Measurements from ENCODE around the gene BPHL.

BPHL gene

DNA sequence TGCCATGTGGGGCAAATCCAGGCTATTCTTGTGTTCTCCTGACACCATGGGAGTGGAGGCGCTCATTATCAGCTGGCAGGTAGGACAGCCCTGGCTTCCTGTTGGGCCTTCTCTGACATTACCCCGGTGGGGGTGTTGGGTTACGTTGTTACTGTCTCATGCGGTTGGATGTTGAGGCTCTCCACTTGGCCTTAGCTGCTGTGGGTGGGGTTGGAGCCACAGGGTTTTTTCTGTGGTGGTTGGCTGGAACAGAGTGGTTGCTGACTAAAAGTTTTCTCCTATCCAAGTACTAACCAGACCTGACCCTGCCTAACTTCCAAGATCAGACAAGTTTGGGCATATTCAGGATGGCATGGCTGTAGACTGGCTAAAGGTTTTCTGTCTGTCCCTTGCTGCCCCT, 30.1 kb upstream of the BPHL start:
- Histone ChIP-seq H3K9me3 (replicated peaks; ENCODE audit: low read length) (no peaks in the 10 kb centered on the region), H3K4me1 (ENCODE audit: control insufficient read depth, insufficient read depth, low read length) (peaks cover 13% of the 10 kb centered on the region), H3K4me3 (ENCODE audit: low read length) (no peak overlapping the region), H3K4me2 (ENCODE audit: low read length) (peak overlapping the region; percentile 10), H3K27me3 (ENCODE audit: control insufficient read depth, insufficient read depth, low read length) (no peaks in the 10 kb centered on the region), H3K9ac (ENCODE audit: low read depth, low read length) (no peak overlapping the region), H3K36me3 (ENCODE audit: insufficient read depth, low read length) (peaks cover 27% of the 10 kb centered on the region)

DNA sequence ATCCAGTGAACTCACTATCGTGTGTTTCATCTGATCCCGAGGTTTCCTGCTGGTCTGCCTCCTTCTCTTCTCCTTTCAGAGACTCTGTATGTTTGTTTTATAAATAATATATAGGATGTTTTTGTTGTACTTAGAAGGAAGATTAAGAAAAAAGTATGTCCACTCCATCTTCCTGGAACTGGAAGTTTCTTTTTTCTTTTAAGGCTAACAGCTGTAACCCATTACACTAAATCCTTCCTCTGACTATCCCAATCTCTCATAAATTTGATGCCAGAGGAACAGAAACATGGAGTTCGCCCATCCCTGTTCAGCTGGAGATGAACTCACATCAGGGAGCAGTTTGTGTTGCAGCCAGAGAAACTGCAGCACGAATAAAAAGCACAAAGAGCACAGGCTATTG, 29.5 kb upstream of the BPHL start:
- Histone ChIP-seq H3K4me2 (ENCODE audit: low read length) (peak overlapping the region; percentile 10), H3K9ac (ENCODE audit: low read depth, low read length) (no peak overlapping the region), H3K9me3 (replicated peaks; ENCODE audit: low read length) (no peaks in the 10 kb centered on the region), H3K36me3 (ENCODE audit: insufficient read depth, low read length) (peaks cover 23% of the 10 kb centered on the region), H3K4me3 (ENCODE audit: low read length) (no peak overlapping the region), H3K4me1 (ENCODE audit: control insufficient read depth, insufficient read depth, low read length) (peaks cover 13% of the 10 kb centered on the region), H3K27me3 (ENCODE audit: control insufficient read depth, insufficient read depth, low read length) (no peaks in the 10 kb centered on the region)

DNA sequence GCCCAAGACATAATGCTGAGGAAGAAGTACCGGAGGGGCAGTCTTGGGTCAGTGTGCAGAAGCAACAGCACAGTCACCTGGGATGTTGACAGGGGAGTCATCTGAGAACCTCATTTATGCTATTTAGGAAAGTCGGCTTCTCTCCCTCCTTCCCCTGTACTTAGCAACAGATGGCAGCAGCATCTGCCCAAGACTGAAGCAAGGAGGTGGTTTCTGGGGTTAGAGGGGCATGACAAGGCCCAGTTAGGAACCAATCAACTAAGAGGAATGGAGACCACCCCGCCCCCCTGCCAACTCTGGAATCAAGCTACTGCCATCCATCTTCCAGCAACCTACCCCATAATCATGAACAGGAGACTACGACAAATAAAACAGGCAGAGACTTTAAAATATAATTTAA, 28.5 kb upstream of the BPHL start:
- Histone ChIP-seq H3K4me1 (ENCODE audit: control insufficient read depth, insufficient read depth, low read length) (peaks cover 13% of the 10 kb centered on the region), H3K4me3 (ENCODE audit: low read length) (no peak overlapping the region), H3K27me3 (ENCODE audit: control insufficient read depth, insufficient read depth, low read length) (no peaks in the 10 kb centered on the region), H3K36me3 (ENCODE audit: insufficient read depth, low read length) (peaks cover 24% of the 10 kb centered on the region), H3K9ac (ENCODE audit: low read depth, low read length) (no peak overlapping the region), H3K9me3 (replicated peaks; ENCODE audit: low read length) (no peaks in the 10 kb centered on the region), H3K4me2 (ENCODE audit: low read length) (no peak overlapping the region)

DNA sequence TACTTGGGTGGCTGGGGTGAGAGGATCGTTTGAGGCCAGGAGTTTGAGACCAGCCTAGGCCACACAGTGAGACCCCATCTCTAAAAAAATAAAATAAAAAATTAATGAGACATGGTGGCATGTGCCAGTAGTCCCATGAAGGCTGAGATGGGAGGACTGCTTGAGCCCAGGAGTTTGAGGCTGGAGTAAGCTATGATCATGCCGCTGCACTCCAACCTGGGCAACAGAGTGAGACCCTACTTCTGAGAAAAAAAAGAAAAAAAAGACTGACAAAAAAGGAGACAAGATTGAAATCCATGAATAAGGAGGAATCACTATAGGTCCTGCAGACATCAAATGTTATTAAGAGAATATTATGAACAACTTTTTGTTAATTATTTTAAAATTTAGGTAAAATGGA, 23.7 kb upstream of the BPHL start:
- Histone ChIP-seq H3K36me3 (ENCODE audit: insufficient read depth, low read length) (peaks cover 18% of the 10 kb centered on the region), H3K27me3 (ENCODE audit: control insufficient read depth, insufficient read depth, low read length) (no peaks in the 10 kb centered on the region), H3K4me2 (ENCODE audit: low read length) (no peak overlapping the region), H3K9ac (ENCODE audit: low read depth, low read length) (no peak overlapping the region), H3K9me3 (replicated peaks; ENCODE audit: low read length) (no peaks in the 10 kb centered on the region), H3K4me3 (ENCODE audit: low read length) (no peak overlapping the region), H3K4me1 (ENCODE audit: control insufficient read depth, insufficient read depth, low read length) (no peaks in the 10 kb centered on the region)

DNA sequence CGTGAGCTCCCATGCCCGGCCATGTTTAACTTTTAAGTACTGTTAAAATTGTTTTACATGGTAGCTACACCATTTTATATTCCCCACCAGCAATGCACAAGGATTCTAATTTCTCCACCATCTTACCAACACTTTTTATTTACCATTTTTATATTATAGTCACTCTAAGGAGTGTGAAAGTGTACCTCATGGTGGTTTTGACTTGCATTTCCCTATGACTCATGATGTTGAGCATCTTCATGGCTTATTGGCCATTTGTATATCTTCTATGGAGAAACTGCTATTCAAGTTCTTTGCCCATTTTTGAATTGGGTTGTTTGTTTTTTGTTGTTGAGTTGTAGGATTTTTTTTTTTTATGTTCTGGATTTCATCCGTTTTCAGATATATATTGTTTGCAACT, 15.6 kb upstream of the BPHL start:
- no peak overlapping the region for H3K9ac ChIP-seq (ENCODE audit: low read depth, low read length)
- peaks cover 46% of the 10 kb centered on the region for H3K36me3 ChIP-seq (ENCODE audit: insufficient read depth, low read length)

DNA sequence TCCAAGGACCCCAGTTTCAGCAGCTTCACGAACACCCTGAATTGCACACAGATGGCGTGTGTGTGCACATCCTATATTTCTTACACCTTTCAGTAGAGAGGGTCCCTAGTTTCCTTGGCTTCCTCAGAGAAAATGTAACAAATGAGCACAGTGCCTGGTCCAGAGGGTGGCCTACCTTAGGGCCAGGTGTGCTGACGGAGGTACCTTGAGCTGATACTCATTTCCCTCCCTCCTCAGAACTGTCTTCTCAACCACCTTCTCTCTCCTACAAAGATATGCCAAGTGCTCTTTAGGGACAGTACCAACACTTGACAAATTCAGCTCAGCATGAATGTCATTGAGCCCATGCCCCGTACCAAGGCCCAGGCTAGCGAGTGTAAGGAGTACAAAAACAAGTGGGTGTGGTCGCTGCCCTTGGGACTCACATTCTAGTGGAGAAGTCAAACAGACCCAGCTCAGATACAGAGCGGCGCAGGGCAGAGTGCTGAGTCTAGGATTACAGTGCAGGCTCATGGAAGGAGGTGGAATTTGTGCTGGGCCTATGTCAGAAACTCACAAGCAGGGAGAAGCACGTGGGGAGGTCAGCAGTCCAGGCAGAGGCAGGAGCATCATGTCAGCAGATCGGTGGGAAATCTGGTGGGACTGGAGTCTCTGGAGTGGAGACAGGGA, 9.6 kb upstream of the BPHL start:
- Histone ChIP-seq H3K4me1 (ENCODE audit: control insufficient read depth, insufficient read depth, low read length) (no peaks in the 10 kb centered on the region), H3K36me3 (ENCODE audit: insufficient read depth, low read length) (peaks cover 74% of the 10 kb centered on the region), H3K4me3 (ENCODE audit: low read length) (no peak overlapping the region), H3K27me3 (ENCODE audit: control insufficient read depth, insufficient read depth, low read length) (no peaks in the 10 kb centered on the region), H3K9me3 (replicated peaks; ENCODE audit: low read length) (no peaks in the 10 kb centered on the region), H3K9ac (ENCODE audit: low read depth, low read length) (no peak overlapping the region), H3K4me2 (ENCODE audit: low read length) (no peak overlapping the region)

More for the DNA sequence above, 15.6 kb upstream of the BPHL start:
- H3K4me1 ChIP-seq (ENCODE audit: control insufficient read depth, insufficient read depth, low read length) = no peaks in the 10 kb centered on the region
- no peak overlapping the region for H3K4me2 ChIP-seq (ENCODE audit: low read length)
- no peak overlapping the region for H3K4me3 ChIP-seq (ENCODE audit: low read length)
- H3K9me3 ChIP-seq (replicated peaks; ENCODE audit: low read length) = no peaks in the 10 kb centered on the region
- no peaks in the 10 kb centered on the region for H3K27me3 ChIP-seq (ENCODE audit: control insufficient read depth, insufficient read depth, low read length)

DNA sequence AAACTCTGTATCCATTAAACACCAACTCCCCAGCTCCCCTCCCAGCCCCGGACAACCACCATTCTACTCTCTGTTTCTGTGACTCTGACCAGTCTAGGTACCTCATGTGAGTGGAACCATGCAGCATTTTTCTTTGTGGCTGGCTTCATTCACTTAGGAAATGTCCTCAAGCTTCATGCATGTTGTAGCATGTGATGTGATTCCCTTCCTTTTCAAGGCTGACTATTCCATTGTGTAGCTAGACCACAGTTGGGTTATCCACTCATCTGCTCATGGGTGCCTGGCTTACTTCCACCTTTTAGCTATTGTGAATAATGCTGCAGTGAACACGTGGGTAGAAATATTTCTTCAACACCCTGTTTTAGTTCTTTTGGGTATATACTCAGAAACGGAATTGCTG, 8.8 kb upstream of the BPHL start:
- Histone ChIP-seq H3K4me2 (ENCODE audit: low read length) (no peak overlapping the region), H3K36me3 (ENCODE audit: insufficient read depth, low read length) (peaks cover 74% of the 10 kb centered on the region), H3K4me1 (ENCODE audit: control insufficient read depth, insufficient read depth, low read length) (no peaks in the 10 kb centered on the region), H3K27me3 (ENCODE audit: control insufficient read depth, insufficient read depth, low read length) (no peaks in the 10 kb centered on the region), H3K9ac (ENCODE audit: low read depth, low read length) (no peak overlapping the region), H3K4me3 (ENCODE audit: low read length) (no peak overlapping the region), H3K9me3 (replicated peaks; ENCODE audit: low read length) (no peaks in the 10 kb centered on the region)

DNA sequence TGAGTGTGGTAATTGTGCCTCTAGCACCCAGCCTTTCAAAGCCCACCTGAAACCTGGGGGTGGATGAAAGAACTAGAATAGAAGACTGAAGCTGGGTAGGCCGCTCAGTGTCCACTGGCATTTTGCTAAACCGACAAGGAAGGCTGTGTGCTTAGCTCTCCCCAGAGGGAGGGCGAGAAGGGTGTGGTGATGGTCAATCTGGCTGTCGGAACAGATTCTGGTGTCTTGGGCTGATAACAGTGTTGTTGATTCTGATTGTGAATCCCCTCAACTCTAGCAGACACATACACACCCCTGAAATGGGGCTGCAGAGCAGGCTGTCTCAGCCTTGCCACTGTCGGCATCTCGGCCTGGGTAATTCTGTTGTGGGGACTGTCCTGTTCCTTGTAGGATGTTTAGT, 4.1 kb upstream of the BPHL start:
- Histone ChIP-seq H3K4me1 (ENCODE audit: control insufficient read depth, insufficient read depth, low read length) (peaks cover 10% of the 10 kb centered on the region), H3K4me3 (ENCODE audit: low read length) (no peak overlapping the region), H3K9me3 (replicated peaks; ENCODE audit: low read length) (no peaks in the 10 kb centered on the region), H3K9ac (ENCODE audit: low read depth, low read length) (no peak overlapping the region), H3K36me3 (ENCODE audit: insufficient read depth, low read length) (peaks cover 44% of the 10 kb centered on the region), H3K27me3 (ENCODE audit: control insufficient read depth, insufficient read depth, low read length) (no peaks in the 10 kb centered on the region), H3K4me2 (ENCODE audit: low read length) (no peak overlapping the region)

DNA sequence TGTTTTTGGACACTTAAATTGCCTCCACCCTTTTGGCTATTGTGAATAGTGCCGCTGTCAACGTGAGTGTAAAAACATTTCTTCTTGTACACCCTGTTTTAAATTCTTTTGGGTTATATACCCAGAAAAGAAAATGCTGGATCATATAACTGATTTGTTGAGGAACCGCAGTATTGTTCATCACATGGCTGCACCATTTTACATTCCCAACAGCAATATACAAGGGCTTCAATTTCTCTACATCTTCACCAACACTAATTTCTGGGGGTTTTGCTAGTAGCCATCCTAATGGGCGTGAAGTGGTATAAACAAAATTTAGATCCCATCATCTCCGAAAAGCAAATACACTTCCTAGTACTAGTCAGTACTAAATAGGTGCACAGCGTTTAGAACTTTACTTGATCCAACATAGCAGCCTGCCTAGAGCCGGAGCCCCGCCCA, 579 bp upstream of the BPHL start:
- H3K4me3 ChIP-seq (ENCODE audit: low read length) = peak overlapping the region; percentile 92
- peaks cover 21% of the 10 kb centered on the region for H3K36me3 ChIP-seq (ENCODE audit: insufficient read depth, low read length)
- H3K9ac ChIP-seq (ENCODE audit: low read depth, low read length) = peak overlapping the region; percentile 88
- no peaks in the 10 kb centered on the region for H3K27me3 ChIP-seq (ENCODE audit: control insufficient read depth, insufficient read depth, low read length)
- H3K4me1 ChIP-seq (ENCODE audit: control insufficient read depth, insufficient read depth, low read length) = peaks cover 14% of the 10 kb centered on the region
- no peaks in the 10 kb centered on the region for H3K9me3 ChIP-seq (replicated peaks; ENCODE audit: low read length)
- peak overlapping the region; percentile 85 for H3K4me2 ChIP-seq (ENCODE audit: low read length)

DNA sequence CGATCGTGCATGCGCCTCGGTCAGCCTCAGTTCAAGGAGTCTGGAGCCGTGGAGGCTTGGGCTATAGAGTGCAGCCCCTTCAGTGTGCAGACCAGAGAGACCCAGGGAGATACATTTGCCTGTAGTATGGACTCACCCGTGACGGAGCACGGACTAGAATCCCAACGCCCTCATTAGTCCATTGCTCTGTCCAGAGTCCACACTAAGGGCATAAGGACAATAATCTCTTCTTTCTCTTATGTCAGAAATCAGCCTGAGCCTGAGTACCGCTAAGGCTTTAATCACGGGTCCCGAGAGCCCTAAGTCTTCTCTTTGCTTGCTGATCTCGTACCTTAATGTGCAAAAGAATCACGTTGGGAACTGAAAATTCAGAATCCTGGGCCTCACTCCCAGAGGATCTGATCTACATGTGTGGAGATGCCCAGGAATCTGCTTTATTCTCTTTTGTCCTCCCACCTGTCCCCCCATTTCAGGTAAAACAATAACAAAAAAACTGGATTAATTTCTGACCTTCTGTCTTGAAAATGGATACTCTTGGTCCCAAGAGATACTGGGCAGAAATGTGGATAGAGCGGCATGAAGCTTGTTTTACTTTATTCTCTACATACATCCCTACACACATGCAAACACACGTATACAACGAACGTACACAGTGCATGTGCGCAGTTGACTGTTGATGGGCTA, 671 bp downstream of the BPHL start:
- no peaks in the 10 kb centered on the region for H3K9me3 ChIP-seq (replicated peaks; ENCODE audit: low read length)
- peaks cover 9% of the 10 kb centered on the region for H3K36me3 ChIP-seq (ENCODE audit: insufficient read depth, low read length)
- H3K4me2 ChIP-seq (ENCODE audit: low read length) = peak overlapping the region; percentile 85
- H3K9ac ChIP-seq (ENCODE audit: low read depth, low read length) = peak overlapping the region; percentile 88
- peak overlapping the region; percentile 92 for H3K4me3 ChIP-seq (ENCODE audit: low read length)
- no peaks in the 10 kb centered on the region for H3K27me3 ChIP-seq (ENCODE audit: control insufficient read depth, insufficient read depth, low read length)
- peaks cover 14% of the 10 kb centered on the region for H3K4me1 ChIP-seq (ENCODE audit: control insufficient read depth, insufficient read depth, low read length)

DNA sequence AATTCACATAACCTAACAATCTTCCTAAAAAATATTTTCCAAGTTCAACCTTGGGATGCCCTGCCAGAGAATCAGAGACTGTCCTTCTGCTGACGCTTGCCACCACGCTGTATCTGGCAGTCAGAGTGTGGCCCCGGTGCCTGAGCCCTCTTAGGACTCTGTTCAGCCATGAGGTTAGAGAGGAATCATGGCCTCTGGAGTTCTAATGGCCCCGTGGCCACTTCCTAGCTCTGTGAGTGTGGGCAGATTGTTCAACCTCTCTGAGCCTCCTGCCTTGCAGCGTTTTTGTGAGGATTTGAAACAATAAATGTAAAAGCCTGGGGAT, 2.2 kb downstream of the BPHL start:
- H3K4me3 ChIP-seq (ENCODE audit: low read length) = no peak overlapping the region
- no peak overlapping the region for H3K4me2 ChIP-seq (ENCODE audit: low read length)
- H3K27me3 ChIP-seq (ENCODE audit: control insufficient read depth, insufficient read depth, low read length) = no peaks in the 10 kb centered on the region
- H3K9ac ChIP-seq (ENCODE audit: low read depth, low read length) = no peak overlapping the region
- H3K36me3 ChIP-seq (ENCODE audit: insufficient read depth, low read length) = no peaks in the 10 kb centered on the region
- H3K9me3 ChIP-seq (replicated peaks; ENCODE audit: low read length) = no peaks in the 10 kb centered on the region
- H3K4me1 ChIP-seq (ENCODE audit: control insufficient read depth, insufficient read depth, low read length) = peaks cover 14% of the 10 kb centered on the region

DNA sequence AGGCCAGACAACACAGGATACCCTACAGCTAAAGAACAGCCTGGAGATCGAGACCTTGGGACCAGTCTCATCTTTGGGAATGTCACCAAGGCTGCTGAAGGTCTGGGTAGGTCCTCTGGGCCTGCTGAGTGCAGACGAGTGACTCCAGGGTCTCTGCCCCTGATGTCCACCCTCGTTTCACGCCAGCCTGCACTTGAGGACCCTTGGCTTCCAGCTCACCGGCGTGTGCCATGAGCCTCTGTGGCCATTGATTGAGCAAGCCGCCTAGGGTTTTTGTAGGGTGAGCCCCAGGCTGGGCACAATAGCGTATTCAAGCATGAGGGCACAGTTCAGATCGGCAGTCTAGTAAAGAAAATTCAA, 4.3 kb downstream of the BPHL start:
- no peaks in the 10 kb centered on the region for H3K27me3 ChIP-seq (ENCODE audit: control insufficient read depth, insufficient read depth, low read length)
- H3K4me1 ChIP-seq (ENCODE audit: control insufficient read depth, insufficient read depth, low read length) = peaks cover 9% of the 10 kb centered on the region
- no peak overlapping the region for H3K4me2 ChIP-seq (ENCODE audit: low read length)
- H3K9me3 ChIP-seq (replicated peaks; ENCODE audit: low read length) = no peaks in the 10 kb centered on the region
- no peaks in the 10 kb centered on the region for H3K36me3 ChIP-seq (ENCODE audit: insufficient read depth, low read length)
- H3K9ac ChIP-seq (ENCODE audit: low read depth, low read length) = no peak overlapping the region
- no peak overlapping the region for H3K4me3 ChIP-seq (ENCODE audit: low read length)

Data from skeletal muscle satellite cell (primary cell).